ENCODE data around the gene GRID2. TPM values are rescaled to one million over a fixed set of nuclear protein-coding genes. Genes with fewer than 3 reads are reported as not detected.
"Not testable (repeated sequence)": the region's sequence is repeated elsewhere in the genome, so short reads cannot be mapped to it uniquely, and the experiment has no call there.

Gene GRID2
- total RNA-seq, 1 donor from 2014 or later: not detected

DNA sequence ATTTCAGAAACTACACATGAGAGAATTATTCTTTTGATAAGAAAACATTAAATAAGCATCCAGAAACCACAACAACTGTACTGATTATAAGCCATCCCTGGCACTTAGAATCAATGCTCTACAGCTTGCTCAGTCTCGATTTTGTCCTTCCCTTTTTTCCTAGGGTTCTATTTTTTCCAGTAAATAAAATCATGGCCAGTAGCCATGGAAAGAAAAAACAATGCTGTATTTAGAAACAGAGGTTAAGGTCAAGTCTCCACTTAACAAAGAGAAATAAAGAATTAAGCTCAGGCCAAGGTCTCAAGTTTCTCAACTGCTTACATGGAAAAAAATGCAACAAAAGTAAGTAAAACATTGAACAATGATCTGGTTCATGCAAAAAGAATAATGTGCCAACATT is 38.7 kb upstream of the GRID2 start:
- TF ChIP-seq POLR2AphosphoS5 (IDR thresholded peaks at IDR 0.05; ENCODE audit: insufficient read depth in 1 of 2, low read depth in 1 of 2): no peak
- TF ChIP-seq, protein P1, sequence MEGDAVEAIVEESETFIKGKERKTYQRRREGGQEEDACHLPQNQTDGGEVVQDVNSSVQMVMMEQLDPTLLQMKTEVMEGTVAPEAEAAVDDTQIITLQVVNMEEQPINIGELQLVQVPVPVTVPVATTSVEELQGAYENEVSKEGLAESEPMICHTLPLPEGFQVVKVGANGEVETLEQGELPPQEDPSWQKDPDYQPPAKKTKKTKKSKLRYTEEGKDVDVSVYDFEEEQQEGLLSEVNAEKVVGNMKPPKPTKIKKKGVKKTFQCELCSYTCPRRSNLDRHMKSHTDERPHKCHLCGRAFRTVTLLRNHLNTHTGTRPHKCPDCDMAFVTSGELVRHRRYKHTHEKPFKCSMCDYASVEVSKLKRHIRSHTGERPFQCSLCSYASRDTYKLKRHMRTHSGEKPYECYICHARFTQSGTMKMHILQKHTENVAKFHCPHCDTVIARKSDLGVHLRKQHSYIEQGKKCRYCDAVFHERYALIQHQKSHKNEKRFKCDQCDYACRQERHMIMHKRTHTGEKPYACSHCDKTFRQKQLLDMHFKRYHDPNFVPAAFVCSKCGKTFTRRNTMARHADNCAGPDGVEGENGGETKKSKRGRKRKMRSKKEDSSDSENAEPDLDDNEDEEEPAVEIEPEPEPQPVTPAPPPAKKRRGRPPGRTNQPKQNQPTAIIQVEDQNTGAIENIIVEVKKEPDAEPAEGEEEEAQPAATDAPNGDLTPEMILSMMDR (IDR thresholded peaks at IDR 0.05): no peak
- TF ChIP-seq POLR2A (IDR thresholded peaks at IDR 0.05): no peak
- H3K4me1 ChIP-seq: no peaks in the 10 kb centered on the region
- no peaks in the 10 kb centered on the region for H3K9me3 ChIP-seq
- no peak overlapping the region for H3K27ac ChIP-seq
- DNase-seq (ENCODE audit: extremely low spot score in 2 of 2): no peak
- H3K27me3 ChIP-seq: no peaks in the 10 kb centered on the region
- no peak overlapping the region for H3K4me3 ChIP-seq
- H3K36me3 ChIP-seq: no peaks in the 10 kb centered on the region
- intact Hi-C loops (cut with DNase I): no loop called here

DNA sequence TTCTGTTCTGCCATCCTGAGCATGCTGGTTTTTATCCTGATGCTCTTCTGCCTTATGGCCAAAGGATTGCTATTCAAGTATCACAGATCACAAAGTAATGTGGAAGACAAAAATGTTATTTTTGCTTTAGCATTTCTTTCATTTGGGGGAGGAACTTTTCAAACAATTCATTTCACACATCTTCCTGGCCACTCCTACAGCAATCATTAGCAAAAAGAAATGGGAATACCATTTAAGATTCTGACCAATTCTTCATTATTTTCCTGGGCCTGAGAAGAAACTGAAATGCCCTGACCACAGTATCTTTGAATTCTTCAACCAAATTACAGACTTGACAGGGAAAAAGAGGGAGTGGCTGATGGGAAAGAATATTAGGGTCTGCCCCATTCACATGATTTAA is 38.0 kb upstream of the GRID2 start:
- intact Hi-C loops (cut with DNase I): no loop called here
- H3K27me3 ChIP-seq: no peaks in the 10 kb centered on the region
- TF ChIP-seq, protein P1 (IDR thresholded peaks at IDR 0.05): no peak
- no peak for TF ChIP-seq POLR2A (IDR thresholded peaks at IDR 0.05)
- TF ChIP-seq POLR2AphosphoS5 (IDR thresholded peaks at IDR 0.05; ENCODE audit: insufficient read depth in 1 of 2, low read depth in 1 of 2): no peak
- H3K36me3 ChIP-seq: no peaks in the 10 kb centered on the region
- H3K27ac ChIP-seq: no peak overlapping the region
- no peaks in the 10 kb centered on the region for H3K9me3 ChIP-seq
- H3K4me3 ChIP-seq: no peak overlapping the region
- DNase-seq (ENCODE audit: extremely low spot score in 2 of 2): no peak
- H3K4me1 ChIP-seq: no peaks in the 10 kb centered on the region

DNA sequence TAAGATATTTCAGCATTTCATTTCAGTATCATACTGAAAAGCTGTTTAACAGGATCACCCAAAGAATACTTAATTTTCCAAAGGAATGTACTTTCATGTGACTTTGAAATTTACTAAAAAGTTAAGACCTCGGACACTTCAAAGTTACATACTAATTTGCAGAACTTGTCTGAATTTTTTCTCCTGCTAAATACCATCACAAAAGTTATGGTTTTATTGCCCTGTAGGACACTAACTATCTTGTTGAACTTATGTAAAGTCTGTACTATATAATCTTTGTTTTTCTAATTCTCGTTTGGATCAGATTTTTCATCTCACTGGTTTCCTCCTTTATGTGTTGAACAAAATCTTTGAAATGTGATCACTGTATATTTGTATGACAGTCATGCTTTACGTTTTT is 37.2 kb upstream of the GRID2 start:
- no peaks in the 10 kb centered on the region for H3K4me1 ChIP-seq
- intact Hi-C loops (cut with DNase I): no loop called here
- no peak for TF ChIP-seq POLR2A (IDR thresholded peaks at IDR 0.05)
- no peak for TF ChIP-seq POLR2AphosphoS5 (IDR thresholded peaks at IDR 0.05; ENCODE audit: insufficient read depth in 1 of 2, low read depth in 1 of 2)
- TF ChIP-seq, protein P1 (IDR thresholded peaks at IDR 0.05): no peak

GRCh38 chr4:92268642-92269041 is 35.1 kb upstream of the GRID2 start:
- TF ChIP-seq POLR2AphosphoS5 (IDR thresholded peaks at IDR 0.05; ENCODE audit: insufficient read depth in 1 of 2, low read depth in 1 of 2) (no peak), POLR2A (IDR thresholded peaks at IDR 0.05) (no peak)
- TF ChIP-seq, protein P1 (IDR thresholded peaks at IDR 0.05): no peak

More for the DNA sequence above, 37.2 kb upstream of the GRID2 start:
- Histone ChIP-seq H3K9me3 (no peaks in the 10 kb centered on the region), H3K4me3 (no peak overlapping the region), H3K27me3 (no peaks in the 10 kb centered on the region), H3K27ac (no peak overlapping the region), H3K36me3 (no peaks in the 10 kb centered on the region)
- no peak for DNase-seq (ENCODE audit: extremely low spot score in 2 of 2)

GRCh38 chr4:92270908-92271307 is 32.9 kb upstream of the GRID2 start:
- H3K36me3 ChIP-seq: no peaks in the 10 kb centered on the region
- DNase-seq (ENCODE audit: extremely low spot score in 2 of 2): no peak
- intact Hi-C loops (cut with DNase I): no loop called here
- no peaks in the 10 kb centered on the region for H3K4me1 ChIP-seq
- TF ChIP-seq, protein P1 (IDR thresholded peaks at IDR 0.05): no peak
- TF ChIP-seq POLR2AphosphoS5 (IDR thresholded peaks at IDR 0.05; ENCODE audit: insufficient read depth in 1 of 2, low read depth in 1 of 2): no peak
- TF ChIP-seq POLR2A (IDR thresholded peaks at IDR 0.05): no peak
- H3K27me3 ChIP-seq: no peaks in the 10 kb centered on the region
- no peak overlapping the region for H3K27ac ChIP-seq
- H3K9me3 ChIP-seq: no peaks in the 10 kb centered on the region
- no peak overlapping the region for H3K4me3 ChIP-seq

More at GRCh38 chr4:92268642-92269041, 35.1 kb upstream of the GRID2 start:
- intact Hi-C loops (cut with DNase I): no loop called here
- no peaks in the 10 kb centered on the region for H3K36me3 ChIP-seq
- no peaks in the 10 kb centered on the region for H3K27me3 ChIP-seq
- no peaks in the 10 kb centered on the region for H3K4me1 ChIP-seq
- no peak for DNase-seq (ENCODE audit: extremely low spot score in 2 of 2)
- no peaks in the 10 kb centered on the region for H3K9me3 ChIP-seq
- no peak overlapping the region for H3K27ac ChIP-seq
- no peak overlapping the region for H3K4me3 ChIP-seq

DNA sequence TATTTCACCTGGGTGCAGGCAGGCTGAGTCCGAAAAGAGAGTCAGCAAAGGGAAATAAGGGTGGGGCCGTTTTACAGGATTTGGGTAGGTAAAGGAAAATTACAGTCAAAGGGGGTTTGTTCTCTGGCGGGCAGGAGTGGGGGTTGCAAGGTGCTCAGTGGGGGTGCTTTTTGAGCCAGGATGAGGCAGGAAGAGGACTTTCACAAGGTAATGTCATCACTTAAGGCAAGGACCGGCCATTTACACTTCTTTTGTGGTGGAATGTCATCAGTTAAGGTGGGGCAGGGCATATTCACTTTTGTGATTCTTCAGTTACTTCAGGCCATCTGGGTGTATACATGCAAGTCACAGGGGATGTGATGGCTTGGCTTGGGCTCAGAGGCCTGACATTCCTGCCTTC is 32.2 kb upstream of the GRID2 start:
- H3K4me1 ChIP-seq; H3K27ac ChIP-seq; DNase-seq (ENCODE audit: extremely low spot score in 2 of 2); H3K36me3 ChIP-seq; H3K9me3 ChIP-seq; H3K4me3 ChIP-seq; H3K27me3 ChIP-seq; intact Hi-C loops (cut with DNase I): not testable (repeated sequence)

DNA sequence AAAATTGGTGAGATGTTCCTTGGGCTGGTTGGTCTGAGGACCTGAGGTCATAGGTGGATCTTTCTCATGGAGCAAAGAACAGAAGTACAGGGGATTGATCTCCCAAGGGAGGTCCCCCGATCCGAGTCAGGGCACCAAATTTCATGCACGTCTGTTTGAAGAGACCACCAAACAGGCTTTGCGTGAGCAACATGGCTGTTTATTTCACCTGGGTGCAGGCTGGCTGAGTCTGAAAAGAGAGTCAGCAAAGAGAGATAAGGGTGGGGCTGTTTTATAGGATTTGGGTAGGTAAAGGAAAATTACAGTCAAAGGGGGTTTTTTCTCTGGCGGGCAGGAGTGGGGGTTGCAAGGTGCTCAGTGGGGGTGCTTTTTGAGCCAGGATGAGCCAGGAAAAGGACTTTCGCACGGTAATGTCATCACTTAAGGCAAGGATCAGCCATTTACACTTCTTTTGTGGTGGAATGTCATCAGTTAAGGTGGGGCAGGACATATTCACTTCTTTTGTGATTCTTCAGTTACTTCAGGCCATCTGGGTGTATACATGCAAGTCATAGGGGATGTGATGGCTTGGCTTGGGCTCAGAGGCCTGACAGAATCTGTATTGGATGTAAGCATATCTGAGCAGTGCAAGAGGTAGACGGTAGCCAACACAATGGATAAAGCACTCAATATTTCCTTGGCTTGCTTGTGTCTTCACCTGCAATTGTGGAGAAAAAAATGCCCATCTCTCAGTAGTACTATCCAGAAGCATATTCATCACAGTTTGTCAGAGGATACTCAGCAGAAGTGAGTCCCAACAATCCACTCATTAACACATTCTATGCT is 26.5 kb upstream of the GRID2 start:
- intact Hi-C loops (cut with DNase I); H3K27me3 ChIP-seq; H3K9me3 ChIP-seq; H3K4me3 ChIP-seq; H3K27ac ChIP-seq; H3K36me3 ChIP-seq; DNase-seq (ENCODE audit: extremely low spot score in 2 of 2); H3K4me1 ChIP-seq: not testable (repeated sequence)
